HUDEP-2 (cell line): ENCODE measurements around the gene NKAIN2.
"Not testable (repeated sequence)": the region's sequence is repeated elsewhere in the genome, so short reads cannot be mapped to it uniquely, and the experiment has no call there.

ENCODE experiments used
- DNase-seq, 76 experiments: peaks; one replicate each; lab custom pipeline; 2025; ENCODE audit not compliant: unreplicated experiment in 76 of 76; lab: John Stamatoyannopoulos, UW

The NKAIN2 gene

GRCh38 chr6:123888771-123889513 lies 85.3 kb downstream of the NKAIN2 start:
- DNase-seq = no peak

- no peak for DNase-seq
Observed at GRCh38 chr6:123895346-123895745, 91.7 kb downstream of the NKAIN2 start.

GRCh38 chr6:123895806-123896205 lies 92.1 kb downstream of the NKAIN2 start:
- DNase-seq = no peak

GRCh38 chr6:123896869-123897268 lies 93.2 kb downstream of the NKAIN2 start:
- no peak for DNase-seq

- DNase-seq = no peak
Observed at GRCh38 chr6:123897965-123898364, 94.3 kb downstream of the NKAIN2 start.

- DNase-seq = no peak
Observed at GRCh38 chr6:123898665-123899064, 95.0 kb downstream of the NKAIN2 start.

- no peak for DNase-seq
Observed at GRCh38 chr6:123899745-123900144, 96.1 kb downstream of the NKAIN2 start.

- DNase-seq = no peak
Observed at GRCh38 chr6:123901436-123901835, 97.8 kb downstream of the NKAIN2 start.

- no peak for DNase-seq
Observed at GRCh38 chr6:123902738-123903313, 99.2 kb downstream of the NKAIN2 start.

- peak in 1 of 76 experiments; percentile 7 for DNase-seq
Observed at GRCh38 chr6:123904228-123904627, 100.6 kb downstream of the NKAIN2 start.

- DNase-seq = no peak
Observed at GRCh38 chr6:123908797-123909196, 105.1 kb downstream of the NKAIN2 start.

GRCh38 chr6:123909989-123910388 lies 106.3 kb downstream of the NKAIN2 start:
- DNase-seq = no peak

GRCh38 chr6:123913863-123914262 lies 110.2 kb downstream of the NKAIN2 start:
- no peak for DNase-seq

- DNase-seq = not testable (repeated sequence)
Observed at GRCh38 chr6:123923379-123923778, 119.7 kb downstream of the NKAIN2 start.

- DNase-seq = no peak
Observed at GRCh38 chr6:123925350-123925749, 121.7 kb downstream of the NKAIN2 start.

- DNase-seq = no peak
Observed at GRCh38 chr6:123925842-123926399, 122.3 kb downstream of the NKAIN2 start.

- DNase-seq = no peak
Observed at GRCh38 chr6:123928529-123928928, 124.9 kb downstream of the NKAIN2 start.

GRCh38 chr6:123931928-123932327 lies 128.3 kb downstream of the NKAIN2 start:
- DNase-seq = no peak

GRCh38 chr6:123940551-123940950 lies 136.9 kb downstream of the NKAIN2 start:
- no peak for DNase-seq

GRCh38 chr6:123941855-123942254 lies 138.2 kb downstream of the NKAIN2 start:
- DNase-seq = no peak

GRCh38 chr6:123945386-123945785 lies 141.7 kb downstream of the NKAIN2 start:
- DNase-seq = no peak

GRCh38 chr6:123953920-123954319 lies 150.3 kb downstream of the NKAIN2 start:
- no peak for DNase-seq
